Measurements from ENCODE around the gene ELOA.
"Not testable (repeated sequence)": the region's sequence is repeated elsewhere in the genome, so short reads cannot be mapped to it uniquely, and the experiment has no call there.

Gene ELOA

DNA sequence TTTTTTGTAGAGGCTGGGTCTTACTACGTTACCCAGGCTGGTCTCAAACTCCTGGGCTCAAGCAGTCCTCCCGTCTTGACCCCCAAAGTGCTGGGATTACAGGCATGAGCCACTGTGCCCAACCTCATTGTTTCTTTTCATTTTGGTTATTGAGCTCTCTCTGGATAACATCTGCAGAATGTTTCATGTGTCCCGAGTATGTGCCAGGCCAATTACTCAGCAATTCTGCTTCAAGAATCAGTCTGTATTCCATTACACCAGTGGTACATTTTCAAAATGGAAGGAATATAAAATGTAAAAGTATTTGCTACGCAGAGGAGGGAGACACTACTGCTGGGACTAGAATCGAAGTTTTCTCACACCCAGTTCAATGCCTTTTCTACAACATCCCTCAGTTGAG lies 1.7 kb upstream of the ELOA start:
- no peak for DNase-seq

- no peak for DNase-seq
Observed at GRCh38 chr1:23742670-23743286, 493 bp upstream of the ELOA start.

DNA sequence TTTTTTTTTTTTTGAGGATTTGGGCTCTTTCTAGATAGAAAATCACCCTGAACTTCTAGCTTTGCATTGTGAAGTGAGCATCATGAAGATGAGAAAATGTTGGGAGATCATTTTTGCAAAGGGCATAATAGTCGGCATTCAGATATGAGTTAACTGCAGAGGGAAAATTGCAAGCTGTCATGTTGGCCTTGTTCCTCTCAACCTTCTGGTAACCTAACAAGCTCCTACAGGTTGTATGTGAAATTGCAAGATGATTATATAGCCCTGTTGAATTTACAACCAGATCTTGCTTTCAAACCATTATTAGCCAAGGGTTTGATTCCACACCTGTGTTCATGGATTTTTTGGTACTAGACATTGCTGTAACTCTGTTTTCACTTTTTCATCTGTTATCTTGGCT lies 2.2 kb downstream of the ELOA start:
- DNase-seq: no peak

DNA sequence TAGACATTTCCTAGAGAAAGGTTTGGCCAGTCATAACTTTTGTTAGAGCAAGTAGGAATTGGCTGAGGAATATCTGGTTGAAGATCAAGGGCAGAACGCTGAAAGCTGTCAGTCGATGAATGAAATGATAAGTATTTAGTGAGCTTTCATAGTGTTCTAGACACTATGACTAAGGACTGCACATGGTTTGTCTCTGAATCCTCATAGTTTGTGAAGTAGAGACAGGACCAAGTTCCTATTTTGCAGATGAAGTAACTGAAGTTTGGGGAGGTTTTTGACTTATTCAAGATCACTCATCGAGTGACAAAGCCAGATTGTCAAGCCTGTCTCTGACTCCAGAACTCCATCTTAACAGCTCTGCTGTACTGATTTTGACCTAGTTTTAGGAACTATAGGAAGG lies 4.7 kb downstream of the ELOA start:
- DNase-seq: no peak

DNA sequence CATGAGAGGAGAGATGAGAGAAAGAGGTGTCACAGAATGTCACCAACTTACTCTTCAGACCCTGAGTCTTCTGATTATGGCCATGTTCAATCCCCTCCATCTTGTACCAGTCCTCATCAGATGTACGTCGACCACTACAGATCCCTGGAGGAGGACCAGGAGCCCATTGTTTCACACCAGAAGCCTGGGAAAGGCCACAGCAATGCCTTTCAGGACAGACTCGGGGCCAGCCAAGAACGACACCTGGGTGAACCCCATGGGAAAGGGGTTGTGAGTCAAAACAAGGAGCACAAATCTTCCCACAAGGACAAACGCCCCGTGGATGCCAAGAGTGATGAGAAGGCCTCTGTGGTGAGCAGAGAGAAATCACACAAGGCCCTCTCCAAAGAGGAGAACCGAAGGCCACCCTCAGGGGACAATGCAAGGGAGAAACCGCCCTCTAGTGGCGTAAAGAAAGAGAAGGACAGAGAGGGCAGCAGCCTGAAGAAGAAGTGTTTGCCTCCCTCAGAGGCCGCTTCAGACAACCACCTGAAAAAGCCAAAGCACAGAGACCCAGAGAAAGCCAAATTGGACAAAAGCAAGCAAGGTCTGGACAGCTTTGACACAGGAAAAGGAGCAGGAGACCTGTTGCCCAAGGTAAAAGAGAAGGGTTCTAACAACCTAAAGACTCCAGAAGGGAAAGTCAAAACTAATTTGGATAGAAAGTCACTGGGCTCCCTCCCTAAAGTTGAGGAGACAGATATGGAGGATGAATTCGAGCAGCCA lies 8.0 kb downstream of the ELOA start:
- peak; percentile 16 to 32 for DNase-seq

DNA sequence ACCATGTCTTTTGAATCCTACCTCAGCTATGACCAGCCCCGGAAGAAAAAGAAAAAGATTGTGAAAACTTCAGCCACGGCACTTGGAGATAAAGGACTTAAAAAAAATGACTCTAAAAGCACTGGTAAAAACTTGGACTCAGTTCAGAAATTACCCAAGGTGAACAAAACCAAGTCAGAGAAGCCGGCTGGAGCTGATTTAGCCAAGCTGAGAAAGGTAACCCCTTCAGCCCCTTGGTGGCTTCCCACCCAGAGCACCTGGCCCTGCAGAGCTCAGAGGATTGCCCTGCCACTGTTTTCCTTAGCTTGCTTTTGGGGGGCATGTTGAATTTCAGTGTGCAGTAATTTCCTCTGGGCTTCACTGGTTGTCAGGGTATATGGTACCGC lies 8.5 kb downstream of the ELOA start:
- no peak for DNase-seq

DNA sequence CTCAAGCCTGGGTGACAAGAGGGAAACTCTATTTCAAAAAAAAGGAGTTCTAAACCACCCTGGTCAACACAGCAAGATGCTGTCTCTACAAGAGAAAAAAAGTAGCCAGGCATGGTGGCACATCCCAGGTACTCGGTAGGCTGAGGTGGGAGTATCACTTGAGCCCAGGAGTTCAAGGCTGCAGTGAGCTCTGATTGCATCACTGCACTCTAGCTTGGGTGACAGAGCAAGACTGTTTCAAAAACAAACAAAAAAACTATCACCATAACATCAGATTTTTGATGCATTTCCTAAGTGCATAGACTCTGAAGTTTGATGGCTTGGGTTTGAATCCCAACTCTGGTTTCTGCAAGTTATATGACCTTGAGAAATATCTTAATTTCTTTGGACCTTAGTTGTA lies 9.6 kb downstream of the ELOA start:
- no peak for DNase-seq

- no peak for DNase-seq
Observed at GRCh38 chr1:23756676-23757075, 13.4 kb downstream of the ELOA start.

DNA sequence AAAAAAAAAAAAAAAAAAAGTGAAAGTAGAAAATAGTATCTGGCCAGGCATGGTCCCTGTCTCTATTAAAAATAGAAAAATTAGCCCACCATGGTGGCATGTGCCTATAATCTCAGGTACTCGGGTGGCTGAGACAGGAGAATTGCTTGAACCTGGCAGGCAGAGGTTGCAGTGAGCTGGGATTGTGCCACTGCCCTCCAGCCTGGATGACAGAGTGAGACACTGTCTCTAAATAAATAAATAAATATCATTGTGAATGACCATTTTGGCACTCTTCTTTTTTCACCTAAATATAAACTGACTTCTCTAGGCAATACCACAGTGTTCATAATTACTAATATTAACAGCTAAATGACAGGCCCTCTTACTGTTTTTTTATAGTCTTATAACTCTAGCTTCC lies 14.5 kb downstream of the ELOA start:
- DNase-seq: no peak

DNA sequence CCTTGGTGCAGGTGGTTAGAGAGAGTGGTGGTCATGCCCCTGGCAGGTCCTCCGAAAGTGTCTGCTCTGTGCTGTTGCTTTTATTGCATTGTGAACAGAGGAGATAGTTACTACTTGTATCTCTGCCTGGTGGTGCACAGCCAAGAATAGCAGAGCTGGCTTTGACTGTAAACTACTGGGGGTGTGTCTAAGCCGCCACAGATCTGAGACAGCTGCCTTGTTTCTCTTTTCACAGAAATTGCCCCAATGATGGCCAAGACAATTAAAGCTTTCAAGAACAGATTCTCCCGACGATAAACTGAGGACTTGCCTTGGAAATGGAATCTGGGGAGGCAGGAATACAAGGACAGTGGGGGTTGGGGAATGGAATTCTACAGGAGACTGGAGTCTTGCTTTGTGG lies 16.0 kb downstream of the ELOA start:
- DNase-seq: no peak

DNA sequence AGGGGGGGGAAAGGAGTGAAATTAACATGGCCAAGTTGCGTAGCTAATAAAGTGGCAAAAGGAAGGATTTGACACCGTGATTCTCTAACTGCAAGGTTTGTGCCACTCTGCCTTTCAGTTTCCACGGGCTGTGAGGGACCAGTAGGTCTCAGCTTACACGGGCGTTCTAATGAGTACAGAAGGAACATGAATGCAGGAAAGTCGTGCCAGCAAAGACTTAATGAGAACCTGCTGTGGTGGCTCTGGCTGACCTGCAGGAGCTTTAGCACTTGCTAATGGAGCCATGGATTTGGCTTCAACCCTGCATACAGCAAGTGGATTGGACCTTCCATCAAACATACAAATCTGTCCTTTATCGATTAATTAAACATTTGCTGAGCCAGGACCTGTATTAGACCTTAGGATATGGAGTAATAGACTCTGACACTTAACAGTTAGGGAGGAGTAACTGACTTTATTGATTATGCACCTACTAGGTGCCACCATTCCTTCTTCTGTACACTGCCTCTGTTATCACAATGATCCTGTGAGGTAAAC lies 19.8 kb downstream of the ELOA start:
- DNase-seq: no peak

DNA sequence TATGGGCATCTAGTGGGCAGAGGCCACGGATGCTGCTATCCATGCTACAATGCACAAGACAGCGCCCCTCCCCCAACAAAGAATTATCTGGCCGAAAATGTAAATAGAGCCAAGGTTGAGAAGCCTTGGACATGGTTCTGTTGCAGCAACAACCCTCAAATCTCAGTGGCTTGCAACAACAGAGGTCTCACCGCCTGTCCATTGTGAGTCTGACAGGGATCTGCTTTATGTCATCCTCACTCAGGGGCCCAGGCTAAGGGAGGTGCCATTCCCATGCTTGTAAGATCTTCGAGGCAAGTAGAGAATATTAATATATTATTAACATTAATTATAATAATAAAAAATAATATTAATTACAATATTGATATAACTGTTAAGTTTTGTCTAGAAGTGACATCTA lies 25.5 kb downstream of the ELOA start:
- DNase-seq: no peak

- peak; percentile 33 to 65 for DNase-seq
Observed at GRCh38 chr1:23772049-23772853, 29.0 kb downstream of the ELOA start.

DNA sequence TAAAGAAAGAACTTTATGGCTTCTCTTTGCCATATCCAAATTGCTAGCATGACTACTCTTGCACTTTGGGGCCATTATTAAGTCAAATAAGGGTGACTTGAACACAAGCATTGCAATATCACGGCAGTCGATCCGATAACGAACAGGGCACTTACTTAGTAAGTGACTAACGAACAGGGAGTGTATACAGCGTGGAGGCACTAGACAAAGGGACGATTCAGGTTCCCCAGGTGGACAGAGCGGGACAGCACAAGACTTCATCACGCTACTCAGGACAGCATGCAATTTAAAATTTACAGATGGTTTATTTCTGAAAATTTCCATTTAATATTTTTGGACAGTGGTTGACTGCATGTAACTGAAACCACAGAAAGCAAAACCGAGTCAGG lies 29.6 kb downstream of the ELOA start:
- DNase-seq: no peak

GRCh38 chr1:23774174-23774880 lies 31.1 kb downstream of the ELOA start:
- no peak for DNase-seq

DNA sequence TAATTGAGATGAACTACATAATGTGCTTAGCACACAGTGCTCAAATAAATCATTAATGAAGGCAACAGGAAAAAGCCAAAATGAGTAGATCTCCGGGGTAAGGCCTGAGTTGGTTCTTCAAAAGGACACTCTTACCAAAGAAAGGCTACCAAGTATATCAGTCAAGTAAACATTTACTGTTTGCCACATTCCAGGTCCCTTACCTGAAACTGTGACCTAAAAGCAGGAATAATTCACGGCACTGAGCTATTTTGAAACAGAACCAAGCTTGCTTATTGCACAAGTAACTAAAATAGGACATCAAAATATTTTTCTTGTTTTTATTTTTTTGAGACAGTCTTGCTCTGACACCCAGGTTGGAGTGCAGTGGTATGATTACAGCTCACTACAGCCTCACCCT lies 32.9 kb downstream of the ELOA start:
- no peak for DNase-seq

DNA sequence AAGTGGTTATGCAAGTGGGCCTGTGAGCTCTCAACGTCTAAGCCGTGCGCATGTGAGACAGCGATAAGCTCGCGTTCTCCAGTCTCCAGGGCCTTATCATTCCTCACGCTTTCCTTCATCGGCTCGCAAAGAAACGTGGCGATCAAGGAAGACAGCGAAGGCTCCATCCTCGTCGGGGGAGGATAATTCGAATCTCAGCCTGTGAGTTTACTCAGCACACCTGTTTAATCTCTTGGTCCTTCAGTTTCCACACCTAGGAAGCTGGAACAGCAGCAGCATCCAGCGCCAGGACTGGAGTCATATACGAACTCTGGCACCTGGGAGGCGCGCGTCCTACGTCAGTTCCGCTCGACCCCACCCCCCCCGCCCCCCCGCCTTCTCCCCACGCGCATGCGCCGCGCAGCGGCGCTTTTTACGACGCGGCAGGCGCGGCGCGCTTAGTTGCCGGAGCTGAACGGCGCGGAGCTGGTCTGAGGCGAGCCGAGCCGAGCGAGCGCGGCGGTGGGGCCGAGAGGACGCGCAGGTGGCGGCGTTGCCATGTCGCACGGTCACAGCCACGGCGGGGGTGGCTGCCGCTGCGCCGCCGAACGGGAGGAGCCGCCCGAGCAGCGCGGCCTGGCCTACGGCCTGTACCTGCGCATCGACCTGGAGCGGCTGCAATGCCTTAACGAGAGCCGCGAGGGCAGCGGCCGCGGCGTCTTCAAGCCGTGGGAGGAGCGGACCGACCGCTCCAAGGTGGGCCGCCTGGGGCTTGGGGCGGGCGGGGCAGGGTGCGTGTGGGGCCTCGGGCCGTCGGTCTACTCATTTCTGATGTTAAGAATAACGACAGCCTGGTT lies 34.9 kb downstream of the ELOA start, which contains the start of gene PITHD1:
PITHD1 (plus strand) TSS at position 440 of the 836 bp plus-strand sequence; CDS start at position 538, 98 bp downstream.
- DNase-seq: peak; percentile 77 to 87

GRCh38 chr1:23779826-23780371 lies 36.6 kb downstream of the ELOA start:
- DNase-seq: no peak

DNA sequence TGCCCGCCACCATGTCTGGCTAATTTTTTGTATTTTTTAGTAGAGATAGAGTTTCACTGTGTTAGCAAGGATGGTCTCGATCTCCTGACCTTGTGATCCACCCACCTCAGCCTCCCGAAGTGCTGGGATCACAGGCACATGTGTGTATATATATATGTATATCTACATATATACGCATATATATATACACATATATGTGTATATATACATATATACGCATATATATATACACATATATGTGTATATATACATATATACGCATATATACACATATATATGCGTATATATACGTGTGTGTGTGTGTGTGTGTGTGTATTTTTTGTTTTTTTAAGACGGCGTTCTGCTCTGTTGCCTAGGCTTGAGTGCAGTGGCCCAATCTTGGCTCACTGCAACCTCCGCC lies 39.9 kb downstream of the ELOA start:
- DNase-seq: not testable (repeated sequence)

GRCh38 chr1:23784846-23785245 lies 41.6 kb downstream of the ELOA start:
- no peak for DNase-seq

DNA sequence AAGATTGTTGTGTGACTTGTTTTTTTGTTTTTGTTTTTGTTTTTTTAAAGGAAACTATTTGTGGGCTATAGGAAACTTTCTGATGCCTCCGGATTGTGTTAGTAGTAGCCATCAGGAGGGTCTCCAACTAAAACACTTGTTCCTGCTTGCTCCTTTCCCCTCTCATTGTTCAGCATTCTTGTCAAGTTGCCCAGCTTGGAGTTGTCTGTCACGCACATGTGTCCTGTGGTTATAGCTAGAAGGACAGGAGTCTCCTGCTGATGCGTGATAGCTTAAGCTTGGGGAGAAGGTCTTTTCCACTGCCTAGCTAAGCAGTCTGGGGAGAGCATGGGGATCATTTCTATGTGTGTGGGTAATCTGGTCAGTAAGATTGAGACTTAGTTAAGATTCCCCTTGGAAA lies 44.4 kb downstream of the ELOA start:
- no peak for DNase-seq

GRCh38 chr1:23788695-23789094 lies 45.4 kb downstream of the ELOA start:
- no peak for DNase-seq

Data from NCI-H1930 (cell line).